NCI-H345 treated with DMSO at 0.1 percent for 48 hours (cell line): ENCODE measurements around the gene TOX2.

Experiments used
- DNase-seq: peaks from one replicate; lab custom pipeline; 2025; ENCODE audit not compliant: unreplicated experiment; lab: John Stamatoyannopoulos, UW

TOX2 gene

GRCh38 chr20:44016525-44016924, 101.9 kb downstream of the TOX2 start:
- DNase-seq: no peak

- no peak for DNase-seq
These were observed 102.6 kb downstream of the TOX2 start for GRCh38 chr20:44017211-44017610.

- DNase-seq: no peak
These were observed 103.2 kb downstream of the TOX2 start for GRCh38 chr20:44017905-44018258.

GRCh38 chr20:44018259-44018941, 103.7 kb downstream of the TOX2 start:
- peak; percentile 99 for DNase-seq

GRCh38 chr20:44018942-44019637, 104.4 kb downstream of the TOX2 start:
- no peak for DNase-seq

- DNase-seq: no peak
These were observed 105.1 kb downstream of the TOX2 start for GRCh38 chr20:44019638-44020335.

- peak; percentile 49 for DNase-seq
These were observed 105.9 kb downstream of the TOX2 start for GRCh38 chr20:44020406-44021148.

- no peak for DNase-seq
These were observed 106.5 kb downstream of the TOX2 start for GRCh38 chr20:44021186-44021585.

GRCh38 chr20:44021900-44022299, 107.2 kb downstream of the TOX2 start:
- DNase-seq: no peak

- DNase-seq: no peak
These were observed 107.8 kb downstream of the TOX2 start for GRCh38 chr20:44022464-44022863.

- no peak for DNase-seq
These were observed 109.1 kb downstream of the TOX2 start for GRCh38 chr20:44023515-44024371.

GRCh38 chr20:44024820-44025580, 110.3 kb downstream of the TOX2 start:
- no peak for DNase-seq

GRCh38 chr20:44025756-44026155, 111.1 kb downstream of the TOX2 start:
- DNase-seq: no peak

GRCh38 chr20:44026647-44027342, 112.1 kb downstream of the TOX2 start:
- DNase-seq: no peak

- DNase-seq: no peak
These were observed 112.8 kb downstream of the TOX2 start for GRCh38 chr20:44027343-44028002.

GRCh38 chr20:44028003-44028730, 113.5 kb downstream of the TOX2 start:
- DNase-seq: no peak

GRCh38 chr20:44028868-44029847, 114.5 kb downstream of the TOX2 start:
- DNase-seq: no peak
